H9 (cell line): ENCODE data around the gene PLCL1. TPM values are rescaled to one million over a fixed set of nuclear protein-coding genes. Genes with fewer than 3 reads are reported as not detected.

Experiments used
- DNase-seq: peaks from one replicate; pipeline ENCODE4 v3.0.0-alpha.2; 2017
- H2AFZ ChIP-seq: one replicate; pipeline ENCODE4 v1.6.1; 2013; ENCODE audit warnings: mild to moderate bottlenecking, low read length, control low read depth, moderate library complexity
- H2AK5ac ChIP-seq: 2 replicates; pipeline ENCODE4 v1.6.1; 2013; ENCODE audit warnings: low read length, control low read depth, mixed read lengths; ENCODE audit not compliant: insufficient read length
- H2BK120ac ChIP-seq: one replicate; pipeline ENCODE4 v1.6.1; 2013; ENCODE audit warnings: low read depth, mild to moderate bottlenecking, low read length, control low read depth, inconsistent platforms; ENCODE audit not compliant: poor library complexity, severe bottlenecking
- H2BK12ac ChIP-seq: 2 replicates; pipeline ENCODE4 v1.6.1; 2013; ENCODE audit warnings: low read length, control low read depth, mixed read lengths, low read depth; ENCODE audit not compliant: insufficient read length
- H2BK15ac ChIP-seq: 2 replicates; pipeline ENCODE4 v1.6.1; 2013; ENCODE audit warnings: low read depth, low read length, control low read depth
- H2BK20ac ChIP-seq: one replicate; pipeline ENCODE4 v1.6.1; 2013; ENCODE audit warnings: low read depth, mild to moderate bottlenecking, low read length, control low read depth, inconsistent platforms; ENCODE audit not compliant: poor library complexity, severe bottlenecking
- H2BK5ac ChIP-seq: 2 replicates; pipeline ENCODE4 v1.6.1; 2013; ENCODE audit warnings: low read length, control low read depth, mixed read lengths; ENCODE audit not compliant: insufficient read length
- H3K14ac ChIP-seq: 2 replicates; pipeline ENCODE4 v1.6.1; 2013; ENCODE audit warnings: low read length, control low read depth; ENCODE audit not compliant: insufficient read depth
- H3K18ac ChIP-seq: 2 replicates; pipeline ENCODE4 v1.6.1; 2013; ENCODE audit warnings: low read depth, mild to moderate bottlenecking, mixed read lengths, low read length, control low read depth; ENCODE audit not compliant: insufficient read length
- H3K23ac ChIP-seq: 2 replicates; pipeline ENCODE4 v1.6.1; 2013; ENCODE audit warnings: low read length, control low read depth, mixed read lengths, low read depth; ENCODE audit not compliant: insufficient read length
- H3K23me2 ChIP-seq: 2 replicates; pipeline ENCODE4 v1.6.1; 2013; ENCODE audit warnings: low read depth, mild to moderate bottlenecking, mixed read lengths, low read length, control low read depth; ENCODE audit not compliant: insufficient read length, poor library complexity, severe bottlenecking
- H3K27ac ChIP-seq: 2 replicates; pipeline ENCODE4 v1.5.1; 2013; ENCODE audit warnings: low read length, control low read depth, mixed read lengths, low read depth; ENCODE audit not compliant: insufficient read length
- H3K27me3 ChIP-seq: 2 replicates; pipeline ENCODE4 v1.6.1; 2013; ENCODE audit warnings: low read length, control low read depth, inconsistent platforms; ENCODE audit not compliant: insufficient read depth
- H3K4ac ChIP-seq: 2 replicates; pipeline ENCODE4 v1.6.1; 2013; ENCODE audit warnings: low read depth, mild to moderate bottlenecking, control low read depth, inconsistent platforms, low read length, moderate library complexity
- H3K4me1 ChIP-seq: 2 replicates; pipeline ENCODE4 v1.6.1; 2013; ENCODE audit warnings: low read length, control low read depth, inconsistent platforms; ENCODE audit not compliant: insufficient read depth
- H3K4me2 ChIP-seq: 2 replicates; pipeline ENCODE4 v1.6.1; 2013; ENCODE audit warnings: low read length, control low read depth, mixed read lengths; ENCODE audit not compliant: insufficient read length, insufficient read depth
- H3K56ac ChIP-seq: 2 replicates; pipeline ENCODE4 v1.6.1; 2013; ENCODE audit warnings: low read depth, mild to moderate bottlenecking, mixed read lengths, low read length, control low read depth; ENCODE audit not compliant: insufficient read length
- H3K79me1 ChIP-seq: 2 replicates; pipeline ENCODE4 v1.6.1; 2013; ENCODE audit warnings: low read depth, mild to moderate bottlenecking, moderate library complexity, low read length, control low read depth, inconsistent platforms; ENCODE audit not compliant: insufficient read depth, poor library complexity, severe bottlenecking
- H3K79me2 ChIP-seq: 2 replicates; pipeline ENCODE4 v1.6.1; 2013; ENCODE audit warnings: low read length, control low read depth, inconsistent platforms; ENCODE audit not compliant: insufficient read depth
- H3K9ac ChIP-seq: 2 replicates; pipeline ENCODE4 v1.6.1; 2013; ENCODE audit warnings: low read length, control low read depth, mixed read lengths; ENCODE audit not compliant: insufficient read length; ENCODE audit errors: extremely low read depth
- H3K9me3 ChIP-seq: one replicate; pipeline ENCODE4 v1.6.1; 2013; ENCODE audit warnings: low read depth, low read length, inconsistent platforms; ENCODE audit not compliant: control insufficient read depth
- H3T11ph ChIP-seq: one replicate; pipeline ENCODE4 v1.6.1; 2013; ENCODE audit warnings: mild to moderate bottlenecking, low read length, control low read depth, inconsistent platforms
- H4K20me1 ChIP-seq: one replicate; pipeline ENCODE4 v1.6.1; 2013; ENCODE audit not compliant: control insufficient read depth, insufficient read length, insufficient read depth
- H4K5ac ChIP-seq: 2 replicates; pipeline ENCODE4 v1.6.1; 2013; ENCODE audit warnings: low read depth, mild to moderate bottlenecking, mixed read lengths, low read length, control low read depth; ENCODE audit not compliant: insufficient read length
- H4K8ac ChIP-seq: replicated peaks from 2 replicates; pipeline ENCODE4 v1.6.1; 2013; ENCODE audit warnings: low read length, control low read depth, mixed read lengths, low read depth; ENCODE audit not compliant: insufficient read length
- H4K91ac ChIP-seq: 2 replicates; pipeline ENCODE4 v1.6.1; 2013; ENCODE audit warnings: low read depth, mild to moderate bottlenecking, moderate library complexity, mixed read lengths, low read length, control low read depth; ENCODE audit not compliant: insufficient read length
- H3K27ac Mint-ChIP-seq, 3 experiments: 2 replicates in 2 of 3; 3 replicates in 1 of 3; pipeline ENCODE4 v1.8.0; 2020 to 2021; ENCODE audit warnings: mixed read lengths in 3 of 3, mild to moderate bottlenecking in 1 of 3, moderate library complexity in 1 of 3
- H3K27me3 Mint-ChIP-seq: 2 replicates; pipeline ENCODE4 v1.8.0; 2021; ENCODE audit warnings: low read depth, mild to moderate bottlenecking, moderate library complexity, mixed read lengths
- H3K36me3 Mint-ChIP-seq, 3 experiments: 2 replicates in 2 of 3; 3 replicates in 1 of 3; pipeline ENCODE4 v1.8.0; 2020 to 2021; ENCODE audit warnings: low read depth in 3 of 3, mixed read lengths in 3 of 3; ENCODE audit not compliant: insufficient read depth in 1 of 3
- H3K4me1 Mint-ChIP-seq, 2 experiments: 2 replicates each; pipeline ENCODE4 v1.8.0; 2020; ENCODE audit warnings: mixed read lengths in 2 of 2
- H3K4me3 Mint-ChIP-seq, 2 experiments: 2 replicates in 1 of 2; 3 replicates in 1 of 2; pipeline ENCODE4 v1.8.0; 2020 to 2021; ENCODE audit warnings: mild to moderate bottlenecking in 2 of 2, mixed read lengths in 2 of 2, moderate library complexity in 1 of 2
- H3K9me3 Mint-ChIP-seq, 2 experiments: 2 replicates in 1 of 2; 3 replicates in 1 of 2; pipeline ENCODE4 v1.8.0; 2020; ENCODE audit warnings: mild to moderate bottlenecking in 2 of 2, mixed read lengths in 2 of 2, moderate library complexity in 1 of 2
- CTCF ChIP-seq: fragments of 200-600 bp; sonication (generic); conservative IDR thresholded peaks from 3 replicates; pipeline ENCODE4 v1.8.0; 2021; ENCODE audit warnings: antibody characterized with exemption, mild to moderate bottlenecking
- total RNA-seq: library from RNA; stranded (reverse); gene quantifications from 2 replicates; pipeline ENCODE4 v1.2.1, GENCODE V29; 2021

PLCL1 gene
- total RNA-seq, 1 experiment from 2014 or later: 0.04 TPM

GRCh38 chr2:198062826-198063225 lies 258.4 kb downstream of the PLCL1 start:
- H2BK5ac ChIP-seq: no peak overlapping the region
- H3K79me2 ChIP-seq: no peaks in the 10 kb centered on the region
- no peak overlapping the region for H3K56ac ChIP-seq
- H2AFZ ChIP-seq: no peak overlapping the region
- Mint-ChIP-seq H3K9me3 (no peaks in the 10 kb centered on the region), H3K4me3 (no peak overlapping the region), H3K27me3 (no peaks in the 10 kb centered on the region), H3K4me1 (0 out of 4 replicates have a peak, but pooled peaks cover 0 to 3% of the 10 kb centered on the region in 2 experiments), H3K27ac (0 out of 7 replicates have a peak overlapping the region, but pooled peaks of 1 of the 3 experiments have one; percentile 53), H3K36me3 (no peaks in the 10 kb centered on the region)
- TF ChIP-seq CTCF: no peak
- no peak overlapping the region for H2AK5ac ChIP-seq
- no peak overlapping the region for H4K5ac ChIP-seq
- no peak overlapping the region for H2BK20ac ChIP-seq
- no peaks in the 10 kb centered on the region for H3K9me3 ChIP-seq
- no peak overlapping the region for H3K27ac ChIP-seq
- H2BK120ac ChIP-seq: no peak overlapping the region
- H3K4ac ChIP-seq: no peak overlapping the region
- no peak overlapping the region for H3K18ac ChIP-seq
- no peak for DNase-seq
- no peak overlapping the region for H4K8ac ChIP-seq
- H3K14ac ChIP-seq: no peak overlapping the region
- H3K23ac ChIP-seq: no peak overlapping the region
- H3K9ac ChIP-seq: no peak overlapping the region
- no peaks in the 10 kb centered on the region for H4K20me1 ChIP-seq
- no peak overlapping the region for H2BK12ac ChIP-seq
- no peaks in the 10 kb centered on the region for H3K4me1 ChIP-seq
- H3K79me1 ChIP-seq: no peaks in the 10 kb centered on the region
- no peak overlapping the region for H4K91ac ChIP-seq
- no peak overlapping the region for H2BK15ac ChIP-seq
- no peak overlapping the region for H3K4me2 ChIP-seq
- no peaks in the 10 kb centered on the region for H3K23me2 ChIP-seq
- no peaks in the 10 kb centered on the region for H3K27me3 ChIP-seq
- H3T11ph ChIP-seq: no peak overlapping the region
